SK-N-SH (cell line): ENCODE measurements around the gene DCLK1. TPM values are rescaled to one million over a fixed set of nuclear protein-coding genes. Genes with fewer than 3 reads are reported as not detected.

Source experiments
- CTCF ChIA-PET: fragments of 300-600, 350-600 bp; formaldehyde crosslinking; extraction: SDS; loops from one replicate; lab custom pipeline; 2021; lab: Yijun Ruan, JAX
- POLR2A ChIA-PET: fragments of 350-600 bp; sonication (Branson Sonifier 250); formaldehyde crosslinking; extraction: SDS; loops from one replicate; lab custom pipeline; 2020; ENCODE audit warnings: antibody characterized with exemption, inconsistent platforms; lab: Yijun Ruan, JAX
- DNase-seq: peaks from one replicate; pipeline ENCODE4 v3.0.0; 2012
- H2AFZ ChIP-seq: fragments of 200-600 bp; sonication (generic); 2 replicates; pipeline ENCODE4 v1.8.1; 2016; ENCODE audit warnings: antibody characterized with exemption, mild to moderate bottlenecking, low read depth
- H3F3A ChIP-seq: fragments of 200-600 bp; sonication (generic); replicated peaks from 2 replicates; pipeline ENCODE3; 2016; ENCODE audit warnings: antibody characterized with exemption, mild to moderate bottlenecking; ENCODE audit not compliant: insufficient read depth
- H3K27ac ChIP-seq, 2 experiments: fragments of 200-500 bp in 1 of 2; fragments of 200-600 bp in 1 of 2; sonication (Bioruptor generic) in 1 of 2; sonication (generic), shearing (Covaris generic) in 1 of 2; 2 replicates each; pipeline versions ENCODE4 v1.5.1 to v1.6.1; 2014 to 2016; ENCODE audit warnings: low read depth in 2 of 2, inconsistent platforms in 1 of 2, low read length in 1 of 2, mild to moderate bottlenecking in 1 of 2, mixed read lengths in 1 of 2
- H3K27me3 ChIP-seq: fragments of 200-600 bp; sonication (generic), shearing (Covaris generic); 2 replicates; pipeline ENCODE4 v1.6.1; 2016; ENCODE audit warnings: mixed run types; ENCODE audit not compliant: insufficient read depth
- H3K36me3 ChIP-seq, 2 experiments: fragments of 200-500 bp in 1 of 2; fragments of 200-600 bp in 1 of 2; sonication (Bioruptor generic) in 1 of 2; sonication (generic) in 1 of 2; replicated peaks in 1 of 2; 2 replicates each; pipeline versions ENCODE3 to v1.5.1; 2014 to 2016; ENCODE audit warnings: low read length in 1 of 2, mild to moderate bottlenecking in 1 of 2; ENCODE audit not compliant: insufficient read depth in 2 of 2, control insufficient read depth in 1 of 2
- H3K4me1 ChIP-seq, 2 experiments: fragments of 200-500 bp in 1 of 2; fragments of 200-600 bp in 1 of 2; sonication (Bioruptor generic) in 1 of 2; sonication (generic), shearing (Covaris generic) in 1 of 2; 2 replicates each; pipeline versions ENCODE4 v1.5.1 to v1.6.1; 2014 to 2016; ENCODE audit warnings: low read depth in 1 of 2, low read length in 1 of 2, mixed run types in 1 of 2; ENCODE audit not compliant: insufficient read depth in 2 of 2, control insufficient read depth in 1 of 2
- H3K4me2 ChIP-seq: fragments of 200-600 bp; sonication (generic), shearing (Covaris generic); 2 replicates; pipeline ENCODE4 v1.6.1; 2017; ENCODE audit warnings: mixed run types
- H3K4me3 ChIP-seq, 2 experiments: fragments of 200-500 bp in 1 of 2; fragments of 200-600 bp in 1 of 2; sonication (Bioruptor generic) in 1 of 2; sonication (generic), shearing (Covaris generic) in 1 of 2; 2 replicates each; pipeline versions ENCODE4 v1.5.1 to v1.8.1; 2014 to 2016; ENCODE audit warnings: low read depth in 2 of 2, inconsistent platforms in 1 of 2, low read length in 1 of 2, mild to moderate bottlenecking in 1 of 2, mixed read lengths in 1 of 2, moderate library complexity in 1 of 2
- H3K79me2 ChIP-seq: fragments of 200-600 bp; sonication (generic); 2 replicates; pipeline ENCODE4 v1.8.1; 2017; ENCODE audit warnings: mild to moderate bottlenecking; ENCODE audit not compliant: insufficient read depth
- H3K9ac ChIP-seq: fragments of 200-600 bp; sonication (generic); 2 replicates; pipeline ENCODE4 v1.6.1; 2017; ENCODE audit warnings: mixed run types
- H3K9me2 ChIP-seq: fragments of 200-600 bp; sonication (generic); 2 replicates; pipeline ENCODE4 v1.6.1; 2017; ENCODE audit warnings: mixed run types
- H3K9me3 ChIP-seq: fragments of 200-600 bp; sonication (generic); 2 replicates; pipeline ENCODE4 v1.6.1; 2017; ENCODE audit warnings: mixed run types, mild to moderate bottlenecking, moderate library complexity
- H4K20me1 ChIP-seq: fragments of 200-600 bp; sonication (generic); 2 replicates; pipeline ENCODE4 v1.6.1; 2017; ENCODE audit warnings: mild to moderate bottlenecking, mixed run types; ENCODE audit not compliant: insufficient read depth
- CHD2 ChIP-seq: fragments of 150-350 bp; IDR thresholded peaks from 2 replicates; pipeline ENCODE4 v1.6.1; 2018; ENCODE audit warnings: low read length; ENCODE audit not compliant: partially characterized antibody
- ELF1 ChIP-seq: IDR thresholded peaks from 2 replicates; pipeline ENCODE4 v1.4.0; 2012
- EP300 ChIP-seq, 2 experiments: IDR thresholded peaks; 2 replicates each; pipeline versions ENCODE4 v1.4.0 to v1.6.1; 2012; ENCODE audit warnings: borderline replicate concordance in 1 of 2, low read depth in 1 of 2, low read length in 1 of 2
- EZH2phosphoT487 ChIP-seq: fragments of 200-600 bp; sonication (generic); IDR thresholded peaks from 2 replicates; pipeline ENCODE4 v1.6.1; 2017; ENCODE audit warnings: low read depth, mixed run types, mild to moderate bottlenecking, antibody characterized with exemption, moderate library complexity, borderline replicate concordance
- FOSL2 ChIP-seq: IDR thresholded peaks from 2 replicates; pipeline ENCODE4 v1.4.0; 2012; ENCODE audit warnings: low read depth, mild to moderate bottlenecking, moderate library complexity, borderline replicate concordance
- FOXJ3 ChIP-seq: sonication (generic); formaldehyde crosslinking; IDR thresholded peaks from 2 replicates; pipeline ENCODE4 v1.5.1; 2020; ENCODE audit warnings: mild to moderate bottlenecking, missing genetic modification reagents
- FOXM1 ChIP-seq: IDR thresholded peaks from 2 replicates; pipeline ENCODE4 v1.4.0; 2012; ENCODE audit warnings: low read depth, mild to moderate bottlenecking
- GABPA ChIP-seq: IDR thresholded peaks from 2 replicates; pipeline ENCODE4 v1.4.0; 2012; ENCODE audit warnings: low read depth, mild to moderate bottlenecking
- GATA2 ChIP-seq: sonication (generic); formaldehyde crosslinking; IDR thresholded peaks from 2 replicates; pipeline ENCODE4 v1.5.0; 2020; ENCODE audit warnings: mild to moderate bottlenecking, missing genetic modification reagents
- JUND ChIP-seq: IDR thresholded peaks from 2 replicates; pipeline ENCODE4 v1.4.0; 2012
- MEF2A ChIP-seq: IDR thresholded peaks from 2 replicates; pipeline ENCODE4 v1.4.0; 2012; ENCODE audit warnings: low read depth, borderline replicate concordance
- NFIC ChIP-seq: IDR thresholded peaks from 2 replicates; pipeline ENCODE4 v1.4.0; 2012; ENCODE audit warnings: borderline replicate concordance
- NRF1 ChIP-seq: IDR thresholded peaks from 2 replicates; pipeline ENCODE4 v1.6.1; 2012; ENCODE audit warnings: low read depth, mild to moderate bottlenecking, low read length
- POLR2AphosphoS5 ChIP-seq: IDR thresholded peaks from 2 replicates; pipeline ENCODE4 v1.6.1; 2012; ENCODE audit warnings: low read depth, low read length
- RFX5 ChIP-seq: IDR thresholded peaks from 2 replicates; pipeline ENCODE4 v1.6.1; 2012; ENCODE audit warnings: mild to moderate bottlenecking, improper control_type of control experiment, low read length
- RXRA ChIP-seq: IDR thresholded peaks from 2 replicates; pipeline ENCODE4 v1.4.0; 2012; ENCODE audit warnings: low read depth, mild to moderate bottlenecking, borderline replicate concordance
- TAF1 ChIP-seq: IDR thresholded peaks from 2 replicates; pipeline ENCODE4 v1.6.1; 2012; ENCODE audit warnings: low read depth, mild to moderate bottlenecking, low read length, moderate library complexity, borderline replicate concordance
- YY1 ChIP-seq: IDR thresholded peaks from 2 replicates; pipeline ENCODE4 v1.4.0; 2012; ENCODE audit warnings: low read depth, mild to moderate bottlenecking
- WGBS: methylation state at CpG from one replicate; pipeline ENCODE4 v1.1.6; 2017; ENCODE audit warnings: low lambda C conversion rate; 5-methylcytosine and 5-hydroxymethylcytosine counted together
- polyA plus RNA-seq, 3 experiments: library from polyadenylated mRNA; depleted of rRNA; stranded (reverse); fragments of >200 nt; gene quantifications; 2 replicates each; pipeline ENCODE4 v1.2.3, GENCODE V29; 2012
- TF ChIP-seq, protein P1 (sequence below): fragments of 200-600 bp; sonication (generic); IDR thresholded peaks from 2 replicates; pipeline ENCODE4 v1.6.1; 2017; ENCODE audit warnings: antibody characterized with exemption, mild to moderate bottlenecking, moderate library complexity
- TF ChIP-seq, protein P2 (sequence below): IDR thresholded peaks from 2 replicates; pipeline ENCODE4 v1.4.0; 2012; ENCODE audit warnings: low read depth, borderline replicate concordance
- TF ChIP-seq, protein P3 (sequence below): fragments of 150-350 bp; IDR thresholded peaks from 2 replicates; pipeline ENCODE4 v1.6.1; 2016; ENCODE audit warnings: mild to moderate bottlenecking, low read depth, low read length
- TF ChIP-seq, protein P4 (sequence below): IDR thresholded peaks from 2 replicates; pipeline ENCODE4 v1.4.0; 2012; ENCODE audit warnings: low read depth, borderline replicate concordance
- TF ChIP-seq, protein P5 (sequence below): fragments of 150-350 bp; IDR thresholded peaks from 2 replicates; pipeline ENCODE4 v1.6.1; 2017; ENCODE audit warnings: antibody characterized with exemption, low read length, low read depth, borderline replicate concordance

The DCLK1 gene
- polyA plus RNA-seq, 1 of the 3 experiments (the other 2 are of a cell fraction) = 1.1 TPM

DNA sequence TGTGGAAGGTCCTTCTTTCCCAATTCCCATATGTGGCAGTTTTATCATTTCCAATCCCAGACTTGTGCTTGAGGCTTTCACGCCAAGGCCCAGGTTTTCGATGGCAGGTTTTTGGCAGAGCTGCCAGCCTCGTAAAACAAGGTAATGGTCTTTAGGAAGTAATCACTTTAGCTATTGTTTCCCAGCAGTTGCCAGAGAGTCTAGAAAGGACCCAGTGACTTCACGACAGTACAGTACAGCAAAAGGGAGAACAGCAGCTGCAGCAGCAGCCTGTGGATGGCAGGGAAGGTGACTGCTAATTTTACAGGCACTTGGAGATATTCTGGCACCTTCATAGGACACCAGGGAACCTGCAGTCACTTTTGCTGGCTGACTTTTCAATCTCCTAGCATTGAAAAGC lies 363.1 kb downstream of the DCLK1 start (continued):
- TF ChIP-seq, protein P1, sequence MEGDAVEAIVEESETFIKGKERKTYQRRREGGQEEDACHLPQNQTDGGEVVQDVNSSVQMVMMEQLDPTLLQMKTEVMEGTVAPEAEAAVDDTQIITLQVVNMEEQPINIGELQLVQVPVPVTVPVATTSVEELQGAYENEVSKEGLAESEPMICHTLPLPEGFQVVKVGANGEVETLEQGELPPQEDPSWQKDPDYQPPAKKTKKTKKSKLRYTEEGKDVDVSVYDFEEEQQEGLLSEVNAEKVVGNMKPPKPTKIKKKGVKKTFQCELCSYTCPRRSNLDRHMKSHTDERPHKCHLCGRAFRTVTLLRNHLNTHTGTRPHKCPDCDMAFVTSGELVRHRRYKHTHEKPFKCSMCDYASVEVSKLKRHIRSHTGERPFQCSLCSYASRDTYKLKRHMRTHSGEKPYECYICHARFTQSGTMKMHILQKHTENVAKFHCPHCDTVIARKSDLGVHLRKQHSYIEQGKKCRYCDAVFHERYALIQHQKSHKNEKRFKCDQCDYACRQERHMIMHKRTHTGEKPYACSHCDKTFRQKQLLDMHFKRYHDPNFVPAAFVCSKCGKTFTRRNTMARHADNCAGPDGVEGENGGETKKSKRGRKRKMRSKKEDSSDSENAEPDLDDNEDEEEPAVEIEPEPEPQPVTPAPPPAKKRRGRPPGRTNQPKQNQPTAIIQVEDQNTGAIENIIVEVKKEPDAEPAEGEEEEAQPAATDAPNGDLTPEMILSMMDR = no peak
- TF ChIP-seq ELF1 (no peak), MEF2A (no peak), YY1 (no peak), JUND (no peak), TAF1 (no peak)
- TF ChIP-seq, protein P2, sequence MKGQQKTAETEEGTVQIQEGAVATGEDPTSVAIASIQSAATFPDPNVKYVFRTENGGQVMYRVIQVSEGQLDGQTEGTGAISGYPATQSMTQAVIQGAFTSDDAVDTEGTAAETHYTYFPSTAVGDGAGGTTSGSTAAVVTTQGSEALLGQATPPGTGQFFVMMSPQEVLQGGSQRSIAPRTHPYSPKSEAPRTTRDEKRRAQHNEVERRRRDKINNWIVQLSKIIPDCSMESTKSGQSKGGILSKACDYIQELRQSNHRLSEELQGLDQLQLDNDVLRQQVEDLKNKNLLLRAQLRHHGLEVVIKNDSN = no peak

DNA sequence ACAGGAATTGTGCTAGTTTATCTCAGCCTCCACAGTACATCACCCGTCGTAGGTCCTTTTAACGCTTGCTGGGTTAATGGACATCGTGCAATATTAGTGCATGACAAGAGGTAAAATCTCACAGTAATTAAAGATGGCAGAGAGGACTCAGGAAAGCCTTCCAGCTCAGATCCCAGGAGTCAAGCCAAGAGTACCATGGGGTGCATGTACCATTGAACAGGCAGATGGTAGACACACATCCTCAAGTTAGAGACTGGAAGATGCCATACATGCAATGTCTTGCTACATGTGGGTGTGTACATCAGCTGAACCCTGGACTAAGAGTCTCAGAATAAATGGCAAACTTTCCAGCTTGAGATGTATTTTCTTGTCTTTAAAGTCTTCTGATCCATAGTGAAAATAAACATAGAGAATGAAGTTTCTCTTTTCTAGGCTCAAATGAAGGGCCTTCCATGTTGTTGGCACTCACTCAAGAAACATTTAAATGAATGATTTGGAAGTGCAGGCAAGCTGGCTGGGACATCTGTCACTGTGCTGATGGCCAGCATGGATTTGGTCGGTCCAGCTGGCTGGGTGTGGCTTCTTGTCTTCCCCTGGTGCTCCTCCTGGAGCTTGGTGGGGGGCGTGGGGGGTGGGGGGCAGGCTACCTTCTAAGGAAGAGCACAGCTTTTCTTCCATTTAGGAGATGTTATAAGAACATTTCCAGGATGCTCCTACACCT lies 363.8 kb downstream of the DCLK1 start:
- TF ChIP-seq GATA2 (CRISPR knock-in tag) (no peak), RXRA (no peak), CHD2 (no peak), ELF1 (no peak), NRF1 (no peak), JUND (no peak), EP300 (IDR thresholded peaks at IDR 0.05; ENCODE audit: borderline replicate concordance in 1 of 2, low read depth in 1 of 2, low read length in 1 of 2) (no peak), YY1 (no peak), RFX5 (no peak), POLR2AphosphoS5 (no peak), EZH2phosphoT487 (no peak), MEF2A (no peak), FOXJ3 (no peak), FOXM1 (no peak), FOSL2 (no peak), GABPA (no peak), NFIC (no peak)
- TF ChIP-seq, protein P3, sequence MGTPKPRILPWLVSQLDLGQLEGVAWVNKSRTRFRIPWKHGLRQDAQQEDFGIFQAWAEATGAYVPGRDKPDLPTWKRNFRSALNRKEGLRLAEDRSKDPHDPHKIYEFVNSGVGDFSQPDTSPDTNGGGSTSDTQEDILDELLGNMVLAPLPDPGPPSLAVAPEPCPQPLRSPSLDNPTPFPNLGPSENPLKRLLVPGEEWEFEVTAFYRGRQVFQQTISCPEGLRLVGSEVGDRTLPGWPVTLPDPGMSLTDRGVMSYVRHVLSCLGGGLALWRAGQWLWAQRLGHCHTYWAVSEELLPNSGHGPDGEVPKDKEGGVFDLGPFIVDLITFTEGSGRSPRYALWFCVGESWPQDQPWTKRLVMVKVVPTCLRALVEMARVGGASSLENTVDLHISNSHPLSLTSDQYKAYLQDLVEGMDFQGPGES = no peak
- TF ChIP-seq, protein P4, sequence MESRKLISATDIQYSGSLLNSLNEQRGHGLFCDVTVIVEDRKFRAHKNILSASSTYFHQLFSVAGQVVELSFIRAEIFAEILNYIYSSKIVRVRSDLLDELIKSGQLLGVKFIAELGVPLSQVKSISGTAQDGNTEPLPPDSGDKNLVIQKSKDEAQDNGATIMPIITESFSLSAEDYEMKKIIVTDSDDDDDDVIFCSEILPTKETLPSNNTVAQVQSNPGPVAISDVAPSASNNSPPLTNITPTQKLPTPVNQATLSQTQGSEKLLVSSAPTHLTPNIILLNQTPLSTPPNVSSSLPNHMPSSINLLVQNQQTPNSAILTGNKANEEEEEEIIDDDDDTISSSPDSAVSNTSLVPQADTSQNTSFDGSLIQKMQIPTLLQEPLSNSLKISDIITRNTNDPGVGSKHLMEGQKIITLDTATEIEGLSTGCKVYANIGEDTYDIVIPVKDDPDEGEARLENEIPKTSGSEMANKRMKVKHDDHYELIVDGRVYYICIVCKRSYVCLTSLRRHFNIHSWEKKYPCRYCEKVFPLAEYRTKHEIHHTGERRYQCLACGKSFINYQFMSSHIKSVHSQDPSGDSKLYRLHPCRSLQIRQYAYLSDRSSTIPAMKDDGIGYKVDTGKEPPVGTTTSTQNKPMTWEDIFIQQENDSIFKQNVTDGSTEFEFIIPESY = no peak
- TF ChIP-seq, protein P5, sequence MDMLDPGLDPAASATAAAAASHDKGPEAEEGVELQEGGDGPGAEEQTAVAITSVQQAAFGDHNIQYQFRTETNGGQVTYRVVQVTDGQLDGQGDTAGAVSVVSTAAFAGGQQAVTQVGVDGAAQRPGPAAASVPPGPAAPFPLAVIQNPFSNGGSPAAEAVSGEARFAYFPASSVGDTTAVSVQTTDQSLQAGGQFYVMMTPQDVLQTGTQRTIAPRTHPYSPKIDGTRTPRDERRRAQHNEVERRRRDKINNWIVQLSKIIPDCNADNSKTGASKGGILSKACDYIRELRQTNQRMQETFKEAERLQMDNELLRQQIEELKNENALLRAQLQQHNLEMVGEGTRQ = no peak
- H3K9ac ChIP-seq = no peak overlapping the region
- CTCF ChIA-PET = interaction anchor here (2.2 kb wide), 1 partner anchor 17 kb away, joined by 8 read pairs; no protein-coding TSS in a partner anchor

More for the DNA sequence above, 363.8 kb downstream of the DCLK1 start:
- 79% methylated on average over 5 of the region's 6 CpGs for WGBS
- Histone ChIP-seq H3K36me3 (no peaks in the 10 kb centered on the region), H3K79me2 (no peaks in the 10 kb centered on the region), H3K4me1 (peaks cover 3 to 8% of the 10 kb centered on the region in 2 experiments; a peak in 3 of 4 replicates), H4K20me1 (no peaks in the 10 kb centered on the region), H3K9me3 (no peaks in the 10 kb centered on the region), H3K9me2 (no peaks in the 10 kb centered on the region), H2AFZ (no peak overlapping the region), H3F3A (peaks cover 7% of the 10 kb centered on the region), H3K4me2 (no peak overlapping the region), H3K27ac (no peak overlapping the region), H3K27me3 (no peaks in the 10 kb centered on the region), H3K4me3 (no peak overlapping the region)
- POLR2A ChIA-PET = interaction anchor here (1.0 kb wide), 1 partner anchor 8 kb away, joined by 3 read pairs; no protein-coding TSS in a partner anchor
- no peak for DNase-seq
